Dedifferentiated amniotic fluid mesenchymal stem cell (primary cell): ENCODE data around the gene VPS72.
"Not testable (repeated sequence)": the region's sequence is repeated elsewhere in the genome, so short reads cannot be mapped to it uniquely, and the experiment has no call there.

Experiments
- DNase-seq: peaks from one replicate; pipeline ENCODE4 v3.0.0-alpha.2; 2016; ENCODE audit errors: extremely low spot score

VPS72 gene, protein sequence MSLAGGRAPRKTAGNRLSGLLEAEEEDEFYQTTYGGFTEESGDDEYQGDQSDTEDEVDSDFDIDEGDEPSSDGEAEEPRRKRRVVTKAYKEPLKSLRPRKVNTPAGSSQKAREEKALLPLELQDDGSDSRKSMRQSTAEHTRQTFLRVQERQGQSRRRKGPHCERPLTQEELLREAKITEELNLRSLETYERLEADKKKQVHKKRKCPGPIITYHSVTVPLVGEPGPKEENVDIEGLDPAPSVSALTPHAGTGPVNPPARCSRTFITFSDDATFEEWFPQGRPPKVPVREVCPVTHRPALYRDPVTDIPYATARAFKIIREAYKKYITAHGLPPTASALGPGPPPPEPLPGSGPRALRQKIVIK

GRCh38 chr1:151189637-151190445 is at the start of gene VPS72:
VPS72 (minus strand) TSS chr1:151190197; CDS start chr1:151190121, 76 bp downstream.
- DNase-seq = peak; percentile 91

DNA sequence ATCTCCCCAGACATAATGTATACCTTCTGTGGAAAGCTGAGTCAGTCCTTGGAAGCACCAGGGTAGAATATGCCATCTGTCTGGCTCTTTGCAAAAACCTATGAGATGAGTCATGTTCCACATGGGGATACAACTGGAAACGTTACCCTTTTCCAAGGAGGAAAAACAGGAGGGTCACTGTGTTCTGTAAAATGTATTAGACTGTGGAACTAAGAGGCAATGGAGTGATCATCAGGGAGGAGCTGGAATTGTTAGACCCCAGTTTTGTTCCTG is 48.4 kb upstream of the VPS72 start:
- peak; percentile 52 for DNase-seq

DNA sequence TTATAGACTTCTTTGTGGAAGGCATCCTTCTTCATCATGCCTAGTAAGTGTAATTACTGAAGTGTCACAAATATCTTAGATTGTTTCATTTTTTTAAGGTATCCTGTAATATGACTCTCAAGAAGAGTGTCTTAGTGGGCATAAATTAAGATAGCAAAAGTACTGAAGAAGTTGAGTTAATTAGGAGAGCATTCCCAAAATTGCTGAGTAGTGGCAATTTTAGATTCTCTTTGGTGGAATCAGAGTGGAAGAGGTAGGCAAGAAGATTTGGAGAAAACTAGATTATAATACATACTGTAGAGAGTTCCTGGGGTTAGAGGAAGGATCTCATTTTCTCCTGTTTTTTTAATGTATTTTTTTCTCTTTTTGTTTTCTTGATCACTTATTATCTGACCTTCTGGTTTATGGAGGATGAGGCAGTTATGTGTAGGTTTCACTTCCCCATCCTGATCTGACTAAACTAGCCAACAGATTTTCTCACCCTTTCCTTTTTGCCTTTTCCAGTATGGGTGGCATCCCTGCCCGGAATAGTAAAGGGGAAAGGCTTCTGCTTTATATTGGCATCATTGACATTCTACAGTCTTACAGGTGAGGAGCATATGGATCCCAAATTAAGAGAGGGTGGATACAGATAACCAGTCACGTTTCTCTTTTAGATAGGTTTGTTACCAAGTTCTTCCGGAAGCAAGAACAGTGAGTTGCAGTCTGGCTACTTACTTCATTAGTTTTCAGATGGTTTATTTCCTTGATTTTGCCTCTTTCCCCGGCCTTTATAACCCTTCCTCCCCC is 47.9 kb upstream of the VPS72 start:
- no peak for DNase-seq

- no peak for DNase-seq
Observed at GRCh38 chr1:151235235-151235634, 45.2 kb upstream of the VPS72 start.

DNA sequence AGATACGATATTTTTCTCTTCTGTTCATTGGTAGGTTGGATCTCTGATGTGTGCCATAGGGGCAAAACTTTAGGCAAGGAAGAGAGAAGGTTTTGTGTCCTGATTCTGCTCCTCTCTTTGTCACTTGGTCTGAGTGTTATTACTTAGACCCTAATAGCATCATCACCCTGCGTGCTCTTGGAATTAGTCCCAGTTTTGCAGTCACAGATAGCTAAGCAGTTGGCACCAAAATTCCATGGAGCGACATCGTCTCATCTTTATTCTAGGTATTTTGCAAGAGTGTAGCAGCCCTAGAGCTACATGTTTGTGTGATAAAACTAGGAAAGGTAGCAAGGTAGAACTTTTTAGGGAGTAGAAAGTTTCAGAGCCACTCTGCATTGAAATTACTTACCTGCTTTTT is 32.1 kb upstream of the VPS72 start:
- no peak for DNase-seq

GRCh38 chr1:151221616-151222015 is 31.6 kb upstream of the VPS72 start:
- no peak for DNase-seq

DNA sequence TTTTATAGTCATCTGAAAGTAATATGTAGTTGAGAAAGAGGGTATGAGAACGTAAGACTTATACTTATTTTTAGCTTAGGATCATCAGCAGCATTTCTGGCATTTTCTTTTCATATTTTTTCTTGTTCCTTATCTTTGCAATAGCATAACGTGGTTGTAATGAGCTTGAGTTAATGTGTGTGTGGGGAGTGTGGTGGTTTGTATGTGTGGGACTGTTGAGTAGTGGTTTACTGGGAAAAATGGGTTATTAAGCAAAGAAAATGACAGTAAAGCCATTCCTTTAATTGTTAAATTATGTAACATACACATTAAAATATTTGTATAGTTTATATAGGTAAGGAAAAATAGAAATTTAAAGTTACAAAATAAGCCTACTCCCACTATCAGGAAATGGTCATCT is 23.6 kb upstream of the VPS72 start:
- DNase-seq = no peak

GRCh38 chr1:151211972-151212705 is 22.1 kb upstream of the VPS72 start:
- DNase-seq = no peak

DNA sequence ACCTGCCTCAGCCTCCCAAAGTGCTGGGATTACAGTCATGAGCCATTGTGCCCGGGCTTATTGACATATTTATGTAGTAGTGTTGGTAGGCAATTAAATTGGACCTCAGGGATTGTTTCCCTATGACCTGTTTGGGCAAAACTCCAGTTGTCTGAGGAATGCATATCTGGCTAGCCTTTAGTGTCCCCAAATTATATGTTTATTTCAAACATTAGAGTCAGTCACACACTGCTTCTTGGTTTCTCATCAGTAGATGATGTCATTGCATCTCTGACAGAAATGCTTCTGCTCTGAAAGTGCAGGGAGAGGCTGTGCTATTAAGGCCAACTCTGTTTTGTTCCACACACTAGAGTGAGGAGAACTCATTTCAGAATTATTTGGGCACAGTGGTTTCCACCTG is 20.8 kb upstream of the VPS72 start:
- no peak for DNase-seq

GRCh38 chr1:151205381-151205965 is 15.5 kb upstream of the VPS72 start:
- not testable (repeated sequence) for DNase-seq

- DNase-seq = peak; percentile 62
Observed at GRCh38 chr1:151199873-151200581, 10.0 kb upstream of the VPS72 start.

DNA sequence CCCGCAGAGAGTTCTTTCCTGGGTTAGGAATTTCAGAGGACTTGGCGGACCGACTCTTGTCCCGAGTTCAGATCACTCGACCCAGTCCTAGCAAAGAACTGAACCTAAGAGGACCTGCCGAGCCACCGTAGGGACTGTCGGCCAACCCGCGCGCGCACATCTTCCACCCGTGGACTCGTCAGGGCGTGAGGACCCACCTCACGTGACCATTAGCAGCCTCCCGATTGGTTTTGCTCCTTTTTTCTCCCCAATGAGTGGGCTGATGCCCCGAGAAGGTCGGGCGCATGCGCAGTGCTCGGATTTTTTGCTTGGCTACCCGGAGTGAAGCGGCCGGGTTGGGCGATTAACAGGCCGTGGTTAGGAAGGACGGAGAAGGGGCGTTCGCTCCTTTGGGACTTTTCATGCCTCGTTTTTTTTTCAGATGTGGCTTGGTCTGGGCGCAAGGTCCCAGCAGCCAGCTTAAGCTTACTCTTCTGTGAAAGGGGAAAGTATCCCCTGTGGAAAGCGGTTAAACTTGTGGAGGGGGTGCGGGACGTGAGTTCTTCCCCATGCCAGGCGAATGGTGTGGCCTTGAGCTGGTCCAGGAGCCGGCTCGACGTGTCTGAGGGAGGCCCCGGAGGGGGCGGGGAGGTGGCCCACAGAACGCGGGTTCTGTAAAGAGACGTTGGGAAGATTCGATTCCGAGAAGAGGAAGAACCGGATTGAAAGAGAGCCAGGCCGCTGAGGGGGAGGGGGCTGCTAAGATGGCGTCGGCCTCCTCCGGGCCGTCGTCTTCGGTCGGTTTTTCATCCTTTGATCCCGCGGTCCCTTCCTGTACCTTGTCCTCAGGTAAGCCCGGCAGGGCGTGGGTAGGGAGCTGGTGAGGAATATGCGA is 8.5 kb upstream of the VPS72 start, which contains the start of gene PIP5K1A:
PIP5K1A (plus strand) TSS at position 299 of the 874 bp plus-strand sequence; CDS start at position 744, 445 bp downstream.
- peak; percentile 99 for DNase-seq

DNA sequence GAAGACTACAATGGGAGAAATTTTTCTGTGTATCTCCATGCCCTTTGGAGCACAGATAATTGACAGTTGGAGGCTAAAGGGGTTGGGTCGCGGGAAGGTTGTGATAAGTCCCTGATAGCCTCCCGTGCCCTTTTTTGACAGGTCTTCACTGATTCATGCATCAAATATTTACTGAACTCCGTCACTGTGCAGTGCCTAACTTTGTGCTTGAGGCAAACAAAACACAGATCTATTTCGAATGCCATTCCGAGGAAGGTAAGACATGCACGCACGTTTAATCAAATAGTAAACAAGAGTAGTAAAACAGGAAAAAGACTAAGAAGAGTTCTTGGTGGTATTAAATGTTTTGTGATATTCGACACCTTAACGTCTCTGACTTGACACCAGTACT is 7.9 kb upstream of the VPS72 start:
- no peak for DNase-seq

GRCh38 chr1:151196292-151196800 is 6.3 kb upstream of the VPS72 start:
- DNase-seq = peak; percentile 85

DNA sequence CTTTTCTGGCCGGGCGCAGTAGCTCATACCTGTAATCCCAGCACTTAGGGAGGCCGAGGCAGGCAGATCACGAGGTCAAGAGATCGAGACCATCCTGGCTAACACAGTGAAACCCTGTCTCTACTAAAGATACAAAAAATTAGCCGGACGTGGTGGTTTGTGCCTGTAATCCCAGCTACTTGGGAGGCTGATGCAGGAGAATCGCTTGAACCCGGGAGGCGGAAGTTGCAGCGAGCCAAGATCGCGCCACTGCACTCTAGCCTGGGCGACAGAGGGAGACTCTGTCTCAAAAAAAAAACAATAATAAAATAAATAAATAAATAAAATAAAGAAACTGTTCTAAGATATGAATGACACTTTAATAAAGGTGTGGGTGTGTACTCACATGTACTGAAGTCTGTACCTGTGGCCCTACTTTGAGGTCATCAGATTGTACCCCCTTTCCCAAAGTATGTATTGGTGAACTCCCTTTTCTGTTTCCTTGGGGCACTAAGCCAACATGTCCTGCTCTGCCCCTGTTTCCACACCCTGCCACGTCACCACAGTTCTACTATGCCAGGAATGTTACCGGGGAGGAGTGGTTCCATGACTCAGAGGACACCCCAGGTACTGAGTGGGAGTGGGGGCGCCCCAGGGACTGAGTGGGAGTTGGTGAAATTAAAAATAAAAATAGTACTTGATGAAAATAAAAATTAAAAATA is 5.0 kb upstream of the VPS72 start:
- DNase-seq = peak; percentile 70

GRCh38 chr1:151193856-151194255 is 3.9 kb upstream of the VPS72 start:
- DNase-seq = no peak

GRCh38 chr1:151193304-151193703 is 3.3 kb upstream of the VPS72 start:
- DNase-seq = no peak

DNA sequence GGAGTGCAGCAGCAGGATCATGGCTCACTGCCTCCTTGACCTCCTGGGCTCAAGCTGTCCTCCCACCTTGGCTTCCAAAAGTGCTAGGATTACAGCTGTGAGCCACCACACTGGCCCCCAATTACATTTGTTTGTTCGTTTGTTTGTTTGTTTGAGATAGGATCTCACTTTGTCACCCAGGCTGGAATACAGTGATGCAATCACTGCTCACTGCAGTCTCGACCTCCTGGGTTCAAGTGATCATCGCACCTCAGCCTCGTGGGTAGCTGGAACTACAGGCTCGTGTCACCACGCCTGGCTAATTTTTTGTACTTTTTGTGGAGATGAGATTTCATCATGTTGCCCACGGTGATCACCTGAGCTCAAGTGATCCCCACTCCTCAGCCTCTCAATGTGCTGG is 2.0 kb upstream of the VPS72 start:
- no peak for DNase-seq

DNA sequence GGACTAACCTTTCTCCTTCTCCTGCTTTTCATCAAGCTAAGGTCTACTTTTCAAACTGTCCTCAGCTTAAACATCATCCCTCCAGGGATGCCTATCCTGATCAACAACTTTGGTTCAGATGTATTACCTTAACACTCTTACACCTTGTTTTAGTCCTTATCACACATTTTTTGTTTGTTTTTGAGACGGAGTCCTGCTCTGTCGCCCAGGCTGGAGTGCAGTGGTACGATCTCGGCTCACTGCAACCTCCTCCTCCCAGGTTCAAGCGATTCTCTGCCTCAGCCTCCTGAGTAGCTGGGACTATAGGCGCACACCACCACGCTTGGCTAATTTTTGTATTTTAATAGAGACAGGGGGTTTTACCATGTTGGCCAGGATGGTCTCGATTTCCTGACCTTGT is 1.3 kb downstream of the VPS72 start:
- DNase-seq = not testable (repeated sequence)
